Uterus (tissue), 2 donors: ENCODE data around the gene CIAO2B.

Experiments
- POLR2A ChIP-seq, 2 donors: fragments of 450-650 bp; IDR thresholded peaks; one replicate each; pipeline ENCODE4 v1.6.1; 2016; ENCODE audit warnings: antibody characterized with exemption in 2 of 2, mild to moderate bottlenecking in 1 of 2, moderate library complexity in 1 of 2
- TF ChIP-seq, protein P1 (sequence below), 4 experiments: fragments of 200-600 bp in 2 of 4; fragments of 450-650 bp in 2 of 4; sonication (generic) in 2 of 4; IDR thresholded peaks; one replicate each; pipeline ENCODE4 v1.5.1; 2016 to 2019; ENCODE audit warnings: antibody characterized with exemption in 4 of 4, mild to moderate bottlenecking in 2 of 4, moderate library complexity in 1 of 4

DNA sequence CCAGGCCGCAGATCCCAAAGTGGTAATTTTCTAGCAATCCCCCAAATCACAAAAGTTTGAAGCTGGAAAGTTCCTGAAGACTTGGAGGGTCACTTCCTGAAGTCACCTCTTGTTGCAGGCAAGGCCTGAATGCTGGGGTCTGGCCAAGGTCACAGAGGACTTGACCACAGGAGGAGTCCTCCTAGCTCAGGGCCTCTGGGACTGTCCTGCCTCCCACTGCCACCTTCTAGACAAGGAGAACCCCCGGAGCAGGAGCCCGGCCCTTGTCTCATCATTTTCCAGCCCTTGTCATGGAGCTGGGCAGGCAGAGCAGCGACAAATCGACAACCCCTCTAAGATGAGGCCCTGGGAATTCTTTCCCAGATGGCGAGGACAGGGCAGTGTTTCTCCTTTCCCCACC is 15.8 kb downstream of the CIAO2B start:
- TF ChIP-seq, protein P1, sequence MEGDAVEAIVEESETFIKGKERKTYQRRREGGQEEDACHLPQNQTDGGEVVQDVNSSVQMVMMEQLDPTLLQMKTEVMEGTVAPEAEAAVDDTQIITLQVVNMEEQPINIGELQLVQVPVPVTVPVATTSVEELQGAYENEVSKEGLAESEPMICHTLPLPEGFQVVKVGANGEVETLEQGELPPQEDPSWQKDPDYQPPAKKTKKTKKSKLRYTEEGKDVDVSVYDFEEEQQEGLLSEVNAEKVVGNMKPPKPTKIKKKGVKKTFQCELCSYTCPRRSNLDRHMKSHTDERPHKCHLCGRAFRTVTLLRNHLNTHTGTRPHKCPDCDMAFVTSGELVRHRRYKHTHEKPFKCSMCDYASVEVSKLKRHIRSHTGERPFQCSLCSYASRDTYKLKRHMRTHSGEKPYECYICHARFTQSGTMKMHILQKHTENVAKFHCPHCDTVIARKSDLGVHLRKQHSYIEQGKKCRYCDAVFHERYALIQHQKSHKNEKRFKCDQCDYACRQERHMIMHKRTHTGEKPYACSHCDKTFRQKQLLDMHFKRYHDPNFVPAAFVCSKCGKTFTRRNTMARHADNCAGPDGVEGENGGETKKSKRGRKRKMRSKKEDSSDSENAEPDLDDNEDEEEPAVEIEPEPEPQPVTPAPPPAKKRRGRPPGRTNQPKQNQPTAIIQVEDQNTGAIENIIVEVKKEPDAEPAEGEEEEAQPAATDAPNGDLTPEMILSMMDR (IDR thresholded peaks at IDR 0.05) = no peak
- no peak for TF ChIP-seq POLR2A (IDR thresholded peaks at IDR 0.05)
